Effector CD8-positive, alpha-beta T cell (primary cell): ENCODE results near the gene GPR179.

Experiments used
- DNase-seq: peaks from one replicate; lab custom pipeline; 2025; lab: John Stamatoyannopoulos, UW
- total RNA-seq, 4 experiments: gene quantifications; one replicate each; lab custom pipeline; 2026; lab: John Stamatoyannopoulos, UW

The GPR179 gene
- 0.09 to 0.98 (median 0.41) reads per million in 4 experiments for total RNA-seq

DNA sequence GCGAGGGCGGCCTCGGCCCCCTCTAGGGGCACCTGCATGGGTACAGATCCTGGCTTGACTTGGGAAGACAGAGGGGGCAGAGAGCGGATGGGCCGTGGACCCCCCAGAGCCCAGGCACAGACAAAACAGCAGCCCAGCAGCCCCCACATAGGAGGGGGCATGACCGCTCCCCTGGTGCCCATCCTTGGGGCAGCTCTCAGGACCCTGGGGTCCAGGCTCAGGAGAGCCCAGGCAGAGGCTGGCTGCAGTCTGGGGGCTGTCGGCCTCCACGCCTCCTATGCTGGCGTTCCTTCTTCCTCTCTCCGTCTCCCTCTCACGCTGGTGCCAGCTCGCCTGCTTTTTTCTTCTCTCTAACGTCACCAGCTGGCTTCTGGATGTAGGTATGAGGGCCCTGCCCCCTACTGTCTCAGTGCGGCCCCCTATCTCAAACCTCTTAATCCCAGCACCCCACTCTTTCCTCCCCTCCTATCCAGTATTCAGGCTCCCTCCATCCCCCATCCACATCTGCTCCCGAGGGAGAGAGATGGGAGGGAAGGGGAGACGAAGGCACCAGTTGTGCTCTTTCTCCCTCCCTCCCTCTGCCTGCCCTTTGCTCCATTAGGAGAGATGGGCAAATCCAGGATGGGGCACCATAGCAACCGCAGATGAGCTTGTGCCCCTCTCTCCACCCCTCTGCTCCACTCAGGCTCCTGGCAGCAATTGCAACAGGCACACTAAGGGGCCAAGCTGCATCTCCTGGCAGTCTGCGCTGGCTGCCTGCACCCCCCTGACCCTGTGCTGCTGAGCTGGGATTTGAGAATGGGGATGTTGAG is at the start of gene GPR179:
TSS of gene GPR179 (minus strand) at position 349 of the 812 bp plus-strand sequence. CDS start at position 182, 167 bp downstream.
- no peak for DNase-seq

- no peak for DNase-seq
Measured at GRCh38 chr17:38379448-38379847, 35.7 kb upstream of the GPR179 start.

DNA sequence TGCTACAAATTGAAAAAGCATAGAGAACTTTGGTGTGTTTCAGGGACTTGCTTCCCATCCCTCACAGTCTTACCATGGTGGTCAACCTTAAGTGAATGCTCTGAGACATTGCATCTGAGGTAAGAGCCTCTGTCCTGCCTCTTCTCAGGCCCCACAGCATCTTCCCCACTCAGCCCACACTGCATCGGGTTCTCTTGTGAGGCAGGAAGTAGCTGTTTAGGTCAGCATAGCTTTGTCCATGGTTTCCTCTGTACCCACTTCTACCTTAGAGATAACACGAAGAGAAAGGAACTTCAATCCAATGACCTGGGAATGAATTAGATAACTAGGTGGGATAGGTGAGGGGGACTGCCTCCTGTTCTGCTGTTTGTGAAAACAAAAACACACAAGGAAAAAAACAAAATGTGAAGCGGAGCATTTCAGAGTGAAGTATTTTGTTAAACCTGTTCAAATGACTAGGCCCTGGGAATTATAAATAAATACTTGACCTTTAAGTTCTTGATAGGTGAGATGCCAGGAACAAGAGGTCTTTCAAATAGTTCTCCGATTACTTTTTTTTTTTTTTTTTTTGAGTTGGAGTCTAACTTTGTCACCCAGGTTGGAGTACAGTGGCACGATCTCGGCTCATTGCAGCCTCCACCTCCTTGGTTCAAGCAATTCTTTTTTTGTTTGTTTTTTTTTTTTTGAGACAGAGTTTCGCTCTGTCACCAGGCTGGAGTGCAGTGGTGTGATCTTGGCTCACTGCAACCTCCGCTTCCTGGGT is 25.5 kb upstream of the GPR179 start:
- no peak for DNase-seq

GRCh38 chr17:38364741-38365140 is 21.0 kb upstream of the GPR179 start:
- DNase-seq: no peak

- no peak for DNase-seq
Measured at GRCh38 chr17:38363016-38363415, 19.3 kb upstream of the GPR179 start.

DNA sequence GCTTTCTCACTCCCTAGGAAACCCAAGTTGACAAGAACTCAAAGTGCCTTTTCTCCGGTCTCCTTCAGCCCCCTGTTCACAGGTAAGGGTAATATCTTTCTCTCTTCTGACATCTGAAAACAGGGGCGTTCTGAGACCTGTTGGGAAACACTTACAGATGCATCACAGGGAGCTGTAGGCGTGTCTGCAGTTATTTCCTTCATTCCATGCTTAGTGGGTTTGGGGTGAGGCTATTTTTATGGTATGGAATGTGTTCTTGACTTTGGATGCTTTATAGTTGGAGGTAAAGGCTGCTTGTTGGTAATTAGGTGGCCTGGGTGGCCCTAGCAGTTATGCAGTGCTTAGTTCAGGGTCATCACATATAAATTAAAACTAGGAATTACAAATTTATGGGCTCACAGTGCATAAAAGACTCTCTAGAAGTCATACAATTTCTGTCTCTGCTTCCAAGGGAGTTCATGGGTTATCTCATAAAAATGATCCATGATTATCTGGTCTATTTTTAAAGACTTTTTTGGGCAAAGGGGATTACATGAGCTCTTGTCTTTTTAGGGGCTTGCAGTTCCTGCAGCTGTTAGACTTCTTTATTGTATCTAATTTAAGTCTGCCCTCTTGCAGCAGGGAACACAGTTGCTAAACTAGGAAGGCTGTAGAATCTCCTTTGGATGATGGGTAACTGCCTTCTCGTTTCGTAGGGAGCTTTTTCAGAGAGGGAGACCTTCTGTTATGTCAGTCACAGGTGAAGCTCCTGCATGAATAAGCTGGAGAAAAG is 18.1 kb upstream of the GPR179 start:
- no peak for DNase-seq

DNA sequence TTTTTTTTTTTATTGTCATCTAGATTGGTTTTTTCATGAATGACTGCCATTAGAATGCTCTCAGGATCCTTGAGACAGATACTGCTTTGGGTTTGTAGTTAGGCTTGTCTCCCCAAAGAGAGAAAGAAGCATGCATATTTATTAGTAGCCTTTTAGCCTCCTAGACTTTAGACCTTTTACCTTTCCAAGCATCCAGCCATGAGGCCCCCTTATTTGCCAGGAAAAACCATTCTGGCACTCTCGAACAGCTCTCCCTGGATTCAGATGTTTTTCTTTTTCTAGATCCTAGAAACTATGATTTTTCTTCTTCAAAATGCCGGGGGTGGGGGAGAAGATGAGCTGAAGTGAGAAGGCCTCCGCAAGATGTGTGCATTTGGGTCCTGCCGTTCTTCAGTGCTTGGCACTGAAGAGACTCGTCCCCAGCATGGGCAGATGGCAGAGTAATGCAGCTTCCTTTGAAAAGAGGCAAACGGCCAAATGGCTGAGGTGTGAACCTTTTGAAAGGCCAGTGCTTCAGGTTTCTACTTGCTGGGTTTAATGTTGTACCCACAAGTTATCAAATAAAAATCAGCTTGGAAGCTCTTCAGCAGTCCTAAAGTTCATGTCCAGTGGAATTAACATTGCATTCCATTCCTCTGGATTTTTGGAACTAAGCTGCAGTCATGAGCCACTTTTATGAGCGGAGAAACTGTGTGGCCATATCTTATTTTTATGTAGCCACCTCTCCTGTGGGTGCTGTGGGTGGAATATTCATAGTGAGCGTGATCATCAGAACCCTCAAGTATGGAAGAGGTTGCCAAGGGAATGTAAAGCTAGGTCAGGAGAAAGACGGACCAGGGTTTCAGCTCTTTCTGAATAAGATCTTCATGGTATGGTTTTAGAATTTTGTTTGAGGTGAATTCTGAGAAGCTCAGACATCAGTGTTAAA is 15.1 kb upstream of the GPR179 start:
- DNase-seq: no peak

- no peak for DNase-seq
Measured at GRCh38 chr17:38357486-38358123, 13.8 kb upstream of the GPR179 start.

- no peak for DNase-seq
Measured at GRCh38 chr17:38355251-38355650, 11.5 kb upstream of the GPR179 start.

GRCh38 chr17:38354466-38354865 is 10.7 kb upstream of the GPR179 start:
- DNase-seq: no peak

DNA sequence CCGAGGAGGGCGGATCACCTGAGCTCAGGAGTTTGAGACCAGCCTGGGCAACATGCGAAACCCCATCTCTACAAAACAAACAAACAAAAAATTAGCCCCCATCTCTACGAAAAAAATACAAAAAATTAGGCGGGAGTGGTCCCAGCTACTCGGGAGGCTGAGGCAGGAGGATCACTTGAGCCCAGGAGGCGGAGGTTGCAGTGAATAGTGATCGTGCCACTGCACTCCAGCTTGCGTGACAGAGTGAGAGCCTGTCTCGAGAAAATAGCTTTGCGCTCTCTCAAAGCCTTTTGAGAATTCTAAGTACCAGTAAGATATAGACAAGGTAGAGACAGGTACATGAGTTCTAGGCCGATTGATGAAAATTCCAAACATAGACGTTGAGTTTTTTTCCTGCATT is 9.9 kb upstream of the GPR179 start:
- no peak for DNase-seq

GRCh38 chr17:38353086-38353604 is 9.4 kb upstream of the GPR179 start:
- no peak for DNase-seq

DNA sequence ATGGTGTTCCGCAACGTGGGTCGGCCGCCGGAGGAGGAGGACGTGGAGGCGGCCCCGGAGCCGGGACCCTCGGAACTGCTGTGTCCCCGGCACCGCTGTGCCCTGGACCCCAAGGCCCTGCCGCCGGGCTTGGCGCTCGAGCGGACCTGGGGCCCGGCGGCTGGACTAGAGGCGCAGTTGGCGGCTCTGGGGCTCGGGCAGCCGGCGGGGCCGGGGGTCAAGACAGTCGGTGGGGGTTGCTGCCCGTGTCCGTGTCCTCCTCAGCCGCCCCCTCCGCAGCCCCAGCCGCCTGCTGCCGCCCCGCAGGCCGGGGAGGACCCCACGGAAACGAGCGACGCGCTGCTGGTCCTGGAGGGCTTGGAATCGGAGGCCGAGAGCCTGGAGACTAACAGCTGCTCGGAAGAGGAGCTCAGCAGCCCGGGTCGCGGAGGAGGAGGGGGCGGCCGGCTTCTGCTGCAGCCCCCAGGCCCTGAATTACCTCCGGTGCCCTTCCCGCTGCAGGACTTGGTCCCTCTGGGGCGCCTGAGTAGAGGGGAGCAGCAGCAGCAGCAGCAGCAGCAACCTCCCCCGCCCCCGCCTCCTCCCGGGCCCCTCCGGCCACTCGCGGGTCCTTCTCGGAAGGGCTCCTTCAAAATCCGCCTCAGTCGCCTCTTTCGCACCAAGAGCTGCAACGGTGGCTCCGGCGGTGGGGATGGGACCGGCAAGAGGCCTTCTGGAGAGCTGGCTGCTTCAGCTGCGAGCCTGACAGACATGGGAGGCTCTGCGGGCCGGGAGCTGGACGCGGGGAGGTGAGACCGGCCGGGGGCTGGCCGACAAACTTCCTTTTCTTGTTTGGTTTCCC is 8.7 kb upstream of the GPR179 start:
- no peak for DNase-seq

- peak; percentile 84 for DNase-seq
Measured at GRCh38 chr17:38351412-38352222, 7.9 kb upstream of the GPR179 start, which contains the start of gene SOCS7. Gene SOCS7, plus strand, starts transcription at chr17:38351844. Its CDS starts 209 bp downstream, at chr17:38352053.

- no peak for DNase-seq
Measured at GRCh38 chr17:38350035-38350434, 6.3 kb upstream of the GPR179 start.

GRCh38 chr17:38349097-38349730 is 5.5 kb upstream of the GPR179 start:
- DNase-seq: peak; percentile 73

DNA sequence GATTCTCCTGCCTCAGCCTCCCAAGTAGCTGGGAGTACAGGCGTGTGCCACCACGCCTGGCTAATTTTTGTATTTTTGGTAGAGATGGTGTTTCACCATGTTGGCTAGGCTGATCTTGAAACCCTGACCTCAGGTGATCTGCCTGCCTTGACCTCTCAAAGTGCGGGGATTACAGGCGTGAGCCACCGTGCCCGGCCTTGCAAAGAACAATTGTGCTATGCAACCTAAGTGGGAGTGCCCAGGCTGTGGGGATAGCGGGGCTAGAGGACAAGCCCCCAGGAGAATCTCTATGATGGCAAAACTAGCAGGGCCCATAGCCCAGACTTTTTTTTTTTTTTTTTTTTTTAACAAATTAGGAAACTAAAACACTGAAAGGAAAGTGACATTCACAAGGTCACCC is 2.0 kb upstream of the GPR179 start:
- no peak for DNase-seq

DNA sequence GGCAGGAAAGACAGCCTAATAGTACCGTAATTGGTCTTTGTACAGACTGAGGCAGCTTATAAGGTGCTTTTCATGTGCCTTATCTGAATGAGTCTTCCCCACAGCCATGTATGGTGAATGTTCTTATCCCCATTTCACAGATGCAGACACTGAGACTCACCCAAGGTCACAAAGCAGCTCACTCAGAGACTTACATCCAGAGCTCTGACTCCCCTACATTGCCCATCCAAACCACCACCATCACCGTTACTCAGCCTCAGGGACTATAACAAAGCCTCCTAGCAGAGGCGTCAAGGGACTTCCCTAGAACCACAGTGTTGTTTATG is 627 bp upstream of the GPR179 start:
- no peak for DNase-seq
